ENCODE measurements around the gene TOMM40L. TPM values are rescaled to one million over a fixed set of nuclear protein-coding genes. Genes with fewer than 3 reads are reported as not detected.

The TOMM40L gene
- total RNA-seq, 2 experiments from 2014 or later, result 11.0 to 20.1 TPM

GRCh38 chr1:161215076-161215475 lies 10.8 kb upstream of the TOMM40L start, which contains the start of gene FCER1G:
Gene FCER1G (plus strand): TSS chr1:161215295. CDS start chr1:161215322, 27 bp downstream.
- H3K4me3 ChIP-seq (ENCODE audit: low read depth, low read length, poor library complexity, severe bottlenecking), result no peak within 1 kb of the TSS
- peaks cover 37% of the 10 kb centered on the region for H3K4me1 ChIP-seq (ENCODE audit: insufficient read depth, low read length, poor library complexity, severe bottlenecking)
- H3K27ac ChIP-seq (ENCODE audit: low read depth, low read length, poor library complexity, severe bottlenecking), result no peak within 1 kb of the TSS
- H2AFZ ChIP-seq (ENCODE audit: low read length), result no peak within 1 kb of the TSS
- no peaks in the 10 kb centered on the region for H3K9me3 ChIP-seq (ENCODE audit: low read length)
- BruUV-seq (replicated peaks), result no TSS peak
- H4K20me1 ChIP-seq (ENCODE audit: insufficient read depth, low read length), result no peaks in the 10 kb centered on the region
- TF ChIP-seq EZH2phosphoT487 (IDR thresholded peaks at IDR 0.05; ENCODE audit: borderline replicate concordance, low read depth, low read length), result no peak
- TF ChIP-seq CTCF (conservative IDR thresholded peaks at IDR 0.05; ENCODE audit: low read length), result no peak
- intact Hi-C loops (cut with micrococcal nuclease; ENCODE audit: unreplicated experiment), result no loop called here
- no peak for DNase-seq (ENCODE audit: low spot score)
- peaks cover 43% of the 10 kb centered on the region for H3K36me3 ChIP-seq (ENCODE audit: insufficient read depth, low read length)
- H3K79me2 ChIP-seq (ENCODE audit: insufficient read depth, low read depth, low read length), result no peaks in the 10 kb centered on the region
- ChIA-PET CTCF (ENCODE audit: unreplicated experiment) (no interaction called here), POLR2A (interaction anchor here (0.7 to 2.9 kb wide), 4 partner anchors 10 to 439 kb away, joined by 3 to 18 read pairs (median 4); partner anchors contain the start of genes NDUFS2 and TOMM40L)
- no peak within 1 kb of the TSS for H3K4me2 ChIP-seq (ENCODE audit: low read length)
- H3K9me2 ChIP-seq (ENCODE audit: insufficient read depth, low read length), result no peaks in the 10 kb centered on the region

- H3K4me3 ChIP-seq (ENCODE audit: low read depth, low read length, poor library complexity, severe bottlenecking), result peak overlapping the region; percentile 20
These were observed 8.7 kb upstream of the TOMM40L start for GRCh38 chr1:161216945-161217712.

More at GRCh38 chr1:161216945-161217712, 8.7 kb upstream of the TOMM40L start:
- peak overlapping the region; percentile 44 for H3K27ac ChIP-seq (ENCODE audit: low read depth, low read length, poor library complexity, severe bottlenecking)
- no peaks in the 10 kb centered on the region for H3K79me2 ChIP-seq (ENCODE audit: insufficient read depth, low read depth, low read length)
- TF ChIP-seq EZH2phosphoT487 (IDR thresholded peaks at IDR 0.05; ENCODE audit: borderline replicate concordance, low read depth, low read length) (no peak), CTCF (conservative IDR thresholded peaks at IDR 0.05; ENCODE audit: low read length) (no peak)
- H3K9me3 ChIP-seq (ENCODE audit: low read length), result no peaks in the 10 kb centered on the region
- H2AFZ ChIP-seq (ENCODE audit: low read length), result peak overlapping the region; percentile 68; the same call in 1 of the 2 replicates
- peak overlapping the region; percentile 56 for H3K4me2 ChIP-seq (ENCODE audit: low read length)
- H3K4me1 ChIP-seq (ENCODE audit: insufficient read depth, low read length, poor library complexity, severe bottlenecking), result peaks cover 34% of the 10 kb centered on the region
- ChIA-PET CTCF (ENCODE audit: unreplicated experiment) (interaction anchor here (2.2 kb wide), 1 partner anchor 9 kb away, joined by 9 read pairs; the partner anchor contains the start of gene TOMM40L), POLR2A (interaction anchor here (1.0 to 4.4 kb wide), 7 partner anchors 8 to 85 kb away, joined by 3 to 22 read pairs (median 4); partner anchors contain the start of genes NDUFS2 and TOMM40L)
- H4K20me1 ChIP-seq (ENCODE audit: insufficient read depth, low read length), result no peaks in the 10 kb centered on the region
- BruUV-seq (replicated peaks), result no TSS peak
- peak; percentile 80 for DNase-seq (ENCODE audit: low spot score)
- no peaks in the 10 kb centered on the region for H3K9me2 ChIP-seq (ENCODE audit: insufficient read depth, low read length)
- H3K36me3 ChIP-seq (ENCODE audit: insufficient read depth, low read length), result peaks cover 24% of the 10 kb centered on the region
- intact Hi-C loops (cut with micrococcal nuclease; ENCODE audit: unreplicated experiment), result no loop called here
